HEK293 (cell line): ENCODE measurements around the gene CDKAL1.

Experiments
- GLIS2 ChIP-seq: fragments of 450-650 bp; formaldehyde crosslinking; IDR thresholded peaks from 2 replicates; pipeline ENCODE4 v1.5.1; 2016; ENCODE audit warnings: missing biosample characterization, missing genetic modification characterization
- MZF1 ChIP-seq: fragments of 450-650 bp; formaldehyde crosslinking; IDR thresholded peaks from 2 replicates; pipeline ENCODE4 v1.5.1; 2017; ENCODE audit warnings: missing biosample characterization, missing genetic modification characterization, borderline replicate concordance

DNA sequence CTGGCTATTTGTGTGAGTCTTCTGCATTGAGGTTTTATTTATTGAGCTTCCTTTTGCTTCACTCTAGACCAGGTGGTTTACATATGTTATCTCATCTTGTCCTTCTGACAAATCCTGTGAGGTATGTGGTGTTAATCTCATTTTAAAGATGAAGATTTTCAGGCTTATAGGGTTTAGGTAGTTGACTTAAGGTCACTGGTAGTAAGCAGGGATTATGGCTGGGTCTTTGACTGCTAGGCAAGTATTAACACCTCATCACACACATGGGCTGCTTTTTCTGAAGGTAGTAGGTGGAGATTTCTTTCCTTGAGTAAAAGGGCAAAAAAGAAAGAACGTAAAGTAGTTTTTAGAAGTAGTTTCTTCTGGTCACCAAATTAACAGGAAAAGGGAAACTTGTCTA lies 72.6 kb downstream of the CDKAL1 start:
- TF ChIP-seq MZF1 (no peak), GLIS2 (tag by site-specific recombination) (no peak)
